ENCODE results near the gene GAPDHS.

GRCh38 chr19:35531291-35531690 is 2.0 kb upstream of the GAPDHS start:
- TF ChIP-seq, protein P1, sequence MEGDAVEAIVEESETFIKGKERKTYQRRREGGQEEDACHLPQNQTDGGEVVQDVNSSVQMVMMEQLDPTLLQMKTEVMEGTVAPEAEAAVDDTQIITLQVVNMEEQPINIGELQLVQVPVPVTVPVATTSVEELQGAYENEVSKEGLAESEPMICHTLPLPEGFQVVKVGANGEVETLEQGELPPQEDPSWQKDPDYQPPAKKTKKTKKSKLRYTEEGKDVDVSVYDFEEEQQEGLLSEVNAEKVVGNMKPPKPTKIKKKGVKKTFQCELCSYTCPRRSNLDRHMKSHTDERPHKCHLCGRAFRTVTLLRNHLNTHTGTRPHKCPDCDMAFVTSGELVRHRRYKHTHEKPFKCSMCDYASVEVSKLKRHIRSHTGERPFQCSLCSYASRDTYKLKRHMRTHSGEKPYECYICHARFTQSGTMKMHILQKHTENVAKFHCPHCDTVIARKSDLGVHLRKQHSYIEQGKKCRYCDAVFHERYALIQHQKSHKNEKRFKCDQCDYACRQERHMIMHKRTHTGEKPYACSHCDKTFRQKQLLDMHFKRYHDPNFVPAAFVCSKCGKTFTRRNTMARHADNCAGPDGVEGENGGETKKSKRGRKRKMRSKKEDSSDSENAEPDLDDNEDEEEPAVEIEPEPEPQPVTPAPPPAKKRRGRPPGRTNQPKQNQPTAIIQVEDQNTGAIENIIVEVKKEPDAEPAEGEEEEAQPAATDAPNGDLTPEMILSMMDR (IDR thresholded peaks at IDR 0.05), result no peak
- TF ChIP-seq POLR2A (IDR thresholded peaks at IDR 0.05), result no peak
